Mesenchymal stem cell (in vitro differentiated cells and primary cell): Measurements from ENCODE around the gene SMIM35.
A peak's percentile ranks its signal among the peaks of the same experiment; 100 is the strongest.

Experiments
- DNase-seq: peaks from one replicate; pipeline ENCODE4 v3.0.0-alpha.2; 2013
- H2AFZ ChIP-seq: one replicate; pipeline ENCODE4 v1.6.1; 2013; ENCODE audit warnings: low read depth, mild to moderate bottlenecking, control low read depth, inconsistent platforms, low read length, moderate library complexity
- H2AK5ac ChIP-seq: 2 replicates; pipeline ENCODE4 v1.6.1; 2013; ENCODE audit warnings: low read length, moderate library complexity, mild to moderate bottlenecking, inconsistent platforms; ENCODE audit not compliant: severe bottlenecking
- H2BK120ac ChIP-seq: one replicate; pipeline ENCODE4 v1.6.1; 2013; ENCODE audit warnings: low read depth, mild to moderate bottlenecking, inconsistent platforms, low read length, moderate library complexity
- H2BK12ac ChIP-seq, 2 experiments: one replicate each; pipeline ENCODE4 v1.6.1; 2013; ENCODE audit warnings: inconsistent platforms in 2 of 2, low read length in 2 of 2, mild to moderate bottlenecking in 2 of 2, moderate library complexity in 2 of 2, control low read depth in 1 of 2
- H2BK15ac ChIP-seq: one replicate; pipeline ENCODE4 v1.6.1; 2013; ENCODE audit warnings: mild to moderate bottlenecking, low read depth, inconsistent platforms; ENCODE audit not compliant: poor library complexity, severe bottlenecking
- H2BK5ac ChIP-seq: 2 replicates; pipeline ENCODE4 v1.6.1; 2013; ENCODE audit warnings: low read depth, mild to moderate bottlenecking, low read length, control low read depth, inconsistent platforms; ENCODE audit not compliant: poor library complexity, severe bottlenecking
- H3K14ac ChIP-seq, 2 experiments: one replicate each; pipeline ENCODE4 v1.6.1; 2013; ENCODE audit warnings: inconsistent platforms in 2 of 2, low read length in 2 of 2, control low read depth in 1 of 2, mild to moderate bottlenecking in 1 of 2, moderate library complexity in 1 of 2
- H3K18ac ChIP-seq, 2 experiments: one replicate each; pipeline ENCODE4 v1.6.1; 2013; ENCODE audit warnings: inconsistent platforms in 2 of 2, low read length in 2 of 2, control low read depth in 1 of 2, low read depth in 1 of 2, mild to moderate bottlenecking in 1 of 2
- H3K23ac ChIP-seq, 2 experiments: one replicate each; pipeline ENCODE4 v1.6.1; 2013; ENCODE audit warnings: inconsistent platforms in 2 of 2, low read length in 2 of 2, mild to moderate bottlenecking in 2 of 2, moderate library complexity in 2 of 2, control low read depth in 1 of 2
- H3K27ac ChIP-seq: 2 replicates; pipeline ENCODE4 v1.5.1; 2013; ENCODE audit warnings: mild to moderate bottlenecking, moderate library complexity, low read length, control low read depth, inconsistent platforms; ENCODE audit not compliant: poor library complexity, severe bottlenecking
- H3K27me3 ChIP-seq, 2 experiments: 2 replicates each; pipeline versions ENCODE4 v1.6.1 to v1.7.0; 2013; ENCODE audit warnings: low read length in 2 of 2, mild to moderate bottlenecking in 2 of 2, moderate library complexity in 2 of 2, control low read depth in 1 of 2, inconsistent platforms in 1 of 2; ENCODE audit not compliant: control insufficient read depth in 1 of 2, insufficient read depth in 1 of 2
- H3K36me3 ChIP-seq, 2 experiments: 2 replicates each; pipeline versions ENCODE4 v1.6.1 to v1.7.0; 2013; ENCODE audit warnings: low read length in 2 of 2, control low read depth in 1 of 2, inconsistent platforms in 1 of 2, low read depth in 1 of 2, mild to moderate bottlenecking in 1 of 2; ENCODE audit not compliant: insufficient read depth in 2 of 2, control insufficient read depth in 1 of 2
- H3K4ac ChIP-seq, 2 experiments: one replicate each; pipeline ENCODE4 v1.6.1; 2013; ENCODE audit warnings: inconsistent platforms in 2 of 2, low read length in 2 of 2, mild to moderate bottlenecking in 2 of 2, moderate library complexity in 2 of 2, control low read depth in 1 of 2, low read depth in 1 of 2
- H3K4me1 ChIP-seq: 2 replicates; pipeline ENCODE4 v1.6.1; 2013; ENCODE audit warnings: low read depth, low read length, control low read depth; ENCODE audit not compliant: control insufficient read depth, insufficient read depth
- H3K4me2 ChIP-seq: 2 replicates; pipeline ENCODE4 v1.6.1; 2013; ENCODE audit warnings: low read length, mild to moderate bottlenecking, inconsistent platforms; ENCODE audit not compliant: poor library complexity, severe bottlenecking
- H3K4me3 ChIP-seq, 2 experiments: 2 replicates each; pipeline versions ENCODE4 v1.5.1 to v1.7.0; 2013; ENCODE audit warnings: low read length in 2 of 2, mild to moderate bottlenecking in 2 of 2, control low read depth in 1 of 2, low read depth in 1 of 2; ENCODE audit not compliant: insufficient read depth in 1 of 2
- H3K79me1 ChIP-seq: replicated peaks from 2 replicates; pipeline ENCODE4 v1.6.1; 2013; ENCODE audit warnings: mild to moderate bottlenecking, control low read depth, low read length, inconsistent platforms; ENCODE audit not compliant: poor library complexity, severe bottlenecking
- H3K9ac ChIP-seq: 2 replicates; pipeline ENCODE4 v1.7.0; 2013; ENCODE audit warnings: mild to moderate bottlenecking, low read length, moderate library complexity
- H3K9me3 ChIP-seq: 2 replicates; pipeline ENCODE4 v1.7.0; 2013; ENCODE audit warnings: mild to moderate bottlenecking, low read length; ENCODE audit not compliant: control insufficient read depth
- H4K8ac ChIP-seq: one replicate; pipeline ENCODE4 v1.6.1; 2013; ENCODE audit warnings: inconsistent platforms, mild to moderate bottlenecking, low read length, moderate library complexity
- H4K91ac ChIP-seq: one replicate; pipeline ENCODE4 v1.6.1; 2013; ENCODE audit warnings: mild to moderate bottlenecking, low read length, inconsistent platforms
- WGBS: methylation state at CpG from one replicate; pipeline ENCODE4 v1.1.7; 2013; ENCODE audit warnings: mixed read lengths; 5-methylcytosine and 5-hydroxymethylcytosine counted together

The SMIM35 gene

DNA sequence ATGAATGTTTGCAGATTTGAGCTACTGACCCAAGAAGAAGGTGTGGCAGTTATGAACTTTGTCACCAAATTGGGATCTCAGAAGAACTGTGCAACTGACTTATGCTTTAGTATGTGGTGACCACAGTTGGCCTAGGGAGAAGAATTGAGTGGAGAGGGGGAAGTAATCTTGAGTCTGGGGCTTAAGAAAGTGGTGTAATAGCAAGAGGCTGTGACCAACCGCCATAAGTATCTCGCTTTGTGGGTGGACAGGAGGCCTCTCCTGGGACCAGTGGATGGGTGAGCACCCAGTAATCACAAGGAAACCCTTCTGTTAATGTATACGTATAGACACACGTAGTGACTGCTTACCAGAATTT is 113.3 kb downstream of the SMIM35 start:
- Histone ChIP-seq H3K27ac (no peak overlapping the region), H2BK5ac (no peak overlapping the region), H3K14ac (no peak overlapping the region), H3K23ac (no peak overlapping the region), H2AK5ac (no peak overlapping the region), H3K36me3 (no peaks in the 10 kb centered on the region), H2BK15ac (no peak overlapping the region), H4K91ac (no peak overlapping the region), H3K9me3 (no peaks in the 10 kb centered on the region), H3K9ac (no peak overlapping the region), H3K79me1 (no peaks in the 10 kb centered on the region), H4K8ac (no peak overlapping the region), H3K27me3 (peaks cover 0 to 56% of the 10 kb centered on the region in 2 experiments), H3K4ac (no peak overlapping the region), H2BK12ac (no peak overlapping the region), H3K4me1 (peaks cover 10% of the 10 kb centered on the region), H3K4me3 (no peak overlapping the region), H3K4me2 (no peak overlapping the region), H2AFZ (no peak overlapping the region), H3K18ac (no peak overlapping the region), H2BK120ac (no peak overlapping the region)
- 81% methylated on average over 4 of the region's 4 CpGs for WGBS
- no peak for DNase-seq

DNA sequence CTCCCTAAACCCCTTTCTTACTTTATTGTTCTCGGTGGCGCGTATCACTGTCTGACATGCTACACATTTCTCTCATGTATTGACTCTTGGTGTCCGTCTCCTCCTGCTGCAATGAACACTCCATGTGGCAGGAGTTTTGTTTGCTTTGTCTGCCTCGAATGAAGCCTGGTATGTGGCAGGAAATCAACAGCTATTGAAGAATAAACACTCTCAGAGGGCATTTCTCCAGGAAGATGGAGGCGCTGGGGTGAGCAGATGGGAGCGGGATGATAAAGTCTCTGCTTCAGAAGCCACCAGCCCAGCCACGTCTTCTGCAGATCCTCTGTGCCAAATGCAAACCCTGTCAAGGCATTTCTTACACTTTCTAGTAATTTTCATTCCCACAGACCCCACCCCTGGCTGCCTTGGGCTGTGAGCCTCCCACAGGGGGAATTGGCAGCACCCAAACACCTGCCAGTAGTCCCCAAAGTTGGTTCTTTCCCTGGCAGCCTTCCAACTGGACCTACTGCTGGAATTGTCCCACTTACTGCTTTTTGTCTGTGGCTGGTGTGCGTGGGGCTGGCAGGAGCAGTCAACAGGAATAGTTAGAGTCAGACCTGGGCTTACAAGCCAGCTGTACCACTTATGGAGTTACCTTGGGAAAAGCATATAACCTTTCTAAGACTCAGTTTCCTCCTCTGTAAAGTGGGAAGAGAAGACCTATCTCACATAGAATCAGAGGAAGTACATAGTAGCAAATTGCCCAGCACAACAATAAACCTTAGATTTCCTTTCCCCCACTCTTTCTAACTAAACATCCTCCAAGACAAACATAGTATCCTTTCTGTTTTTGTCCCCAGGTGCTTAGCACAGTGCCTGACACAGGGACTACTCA is 113.9 kb downstream of the SMIM35 start:
- no peak overlapping the region for H3K4me2 ChIP-seq
- no peak overlapping the region for H2BK5ac ChIP-seq

DNA sequence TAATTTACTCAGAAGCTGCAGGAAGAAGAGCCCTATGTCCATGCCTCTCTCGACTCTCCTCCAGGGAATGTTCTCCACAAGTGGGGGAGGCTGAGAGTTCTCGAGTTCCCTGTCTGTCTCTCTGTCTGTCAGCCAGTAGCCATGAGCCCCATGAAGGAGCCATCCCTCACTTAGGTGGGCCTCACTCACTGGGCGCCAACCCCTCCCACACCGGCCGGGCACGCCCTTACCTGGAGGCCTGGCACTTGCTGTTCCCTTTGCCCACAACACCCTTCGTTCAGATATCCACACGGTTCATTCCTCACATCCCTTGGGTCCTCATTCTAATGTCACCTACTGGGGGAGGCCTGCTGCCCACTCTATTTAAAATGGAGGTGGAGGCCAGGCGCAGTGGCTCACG is 114.7 kb downstream of the SMIM35 start:
- no peak overlapping the region for H4K8ac ChIP-seq
- no peak overlapping the region for H3K4ac ChIP-seq
- no peak overlapping the region for H3K23ac ChIP-seq
- no peak overlapping the region for H2BK12ac ChIP-seq
- no peaks in the 10 kb centered on the region for H3K9me3 ChIP-seq
- no peak overlapping the region for H3K9ac ChIP-seq
- H3K4me2 ChIP-seq: no peak overlapping the region
- no peak overlapping the region for H3K14ac ChIP-seq
- H3K27me3 ChIP-seq: peaks cover 0 to 59% of the 10 kb centered on the region in 2 experiments
- H3K36me3 ChIP-seq: no peaks in the 10 kb centered on the region
- H3K4me1 ChIP-seq: peaks cover 10% of the 10 kb centered on the region
- H2AK5ac ChIP-seq: no peak overlapping the region
- 91% methylated on average over 10 of the region's 10 CpGs for WGBS
- no peaks in the 10 kb centered on the region for H3K79me1 ChIP-seq
- H2BK120ac ChIP-seq: no peak overlapping the region
- H3K27ac ChIP-seq: no peak overlapping the region
- H2AFZ ChIP-seq: no peak overlapping the region
- no peak overlapping the region for H3K18ac ChIP-seq
- H4K91ac ChIP-seq: no peak overlapping the region
- no peak overlapping the region for H2BK5ac ChIP-seq
- H3K4me3 ChIP-seq: no peak overlapping the region
- no peak overlapping the region for H2BK15ac ChIP-seq
- DNase-seq: no peak

More for the DNA sequence above, 113.9 kb downstream of the SMIM35 start:
- H4K91ac ChIP-seq: no peak overlapping the region
- H2AK5ac ChIP-seq: no peak overlapping the region
- H3K79me1 ChIP-seq: no peaks in the 10 kb centered on the region
- H2BK15ac ChIP-seq: no peak overlapping the region
- no peak overlapping the region for H3K4ac ChIP-seq
- H2BK12ac ChIP-seq: no peak overlapping the region
- no peak overlapping the region for H2AFZ ChIP-seq
- no peak overlapping the region for H3K27ac ChIP-seq
- H3K4me3 ChIP-seq: no peak overlapping the region
- peaks cover 10% of the 10 kb centered on the region for H3K4me1 ChIP-seq
- H3K18ac ChIP-seq: no peak overlapping the region
- H3K27me3 ChIP-seq: peaks cover 0 to 60% of the 10 kb centered on the region in 2 experiments
- no peak overlapping the region for H3K23ac ChIP-seq
- 81% methylated on average over 9 of the region's 9 CpGs for WGBS
- no peak for DNase-seq
- H4K8ac ChIP-seq: no peak overlapping the region
- H2BK120ac ChIP-seq: no peak overlapping the region
- no peaks in the 10 kb centered on the region for H3K36me3 ChIP-seq
- H3K9ac ChIP-seq: no peak overlapping the region
- H3K9me3 ChIP-seq: no peaks in the 10 kb centered on the region
- no peak overlapping the region for H3K14ac ChIP-seq

DNA sequence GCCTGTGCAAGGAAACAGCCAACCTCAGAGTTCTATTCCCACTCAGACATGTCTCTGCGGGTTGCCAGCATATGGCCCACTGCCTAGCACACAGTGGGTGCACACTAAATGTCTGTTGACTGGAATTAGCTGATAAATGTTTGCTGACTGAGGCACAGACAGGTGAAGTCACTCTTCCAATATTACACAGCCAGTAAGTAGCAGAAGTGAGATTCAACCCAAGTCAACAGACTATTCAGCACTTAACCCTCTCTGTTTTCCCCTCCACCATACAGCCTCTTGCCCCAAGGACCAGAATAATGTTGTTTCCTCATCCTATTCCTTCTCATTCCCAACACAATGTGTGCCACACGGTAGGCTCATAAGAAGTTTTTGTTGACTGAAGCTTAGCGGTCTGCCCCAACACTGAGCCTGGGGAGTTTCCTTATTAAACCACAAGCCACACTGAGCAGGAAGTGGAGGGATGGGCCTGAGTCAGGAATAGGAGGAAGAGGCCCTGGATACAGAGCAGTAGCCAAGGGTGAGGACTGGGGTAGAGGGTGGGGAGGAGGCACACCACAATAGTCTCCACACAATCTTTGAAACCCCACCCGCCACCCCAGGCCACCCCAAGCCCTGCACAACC is 116.3 kb downstream of the SMIM35 start:
- Histone ChIP-seq H3K4me2 (no peak overlapping the region), H4K91ac (no peak overlapping the region), H2AFZ (no peak overlapping the region), H2BK12ac (no peak overlapping the region), H3K23ac (no peak overlapping the region), H3K36me3 (no peaks in the 10 kb centered on the region), H3K79me1 (no peaks in the 10 kb centered on the region), H2AK5ac (no peak overlapping the region), H4K8ac (no peak overlapping the region), H3K14ac (no peak overlapping the region), H3K18ac (no peak overlapping the region), H3K4ac (no peak overlapping the region), H3K4me3 (no peak overlapping the region), H3K27ac (no peak overlapping the region), H2BK120ac (no peak overlapping the region), H3K9me3 (no peaks in the 10 kb centered on the region), H3K9ac (no peak overlapping the region), H2BK5ac (no peak overlapping the region), H3K4me1 (peaks cover 10% of the 10 kb centered on the region), H2BK15ac (no peak overlapping the region), H3K27me3 (peaks cover 0 to 51% of the 10 kb centered on the region in 2 experiments)
- WGBS: 81% methylated on average over 4 of the region's 4 CpGs
- DNase-seq: peak; percentile 11
